ENCODE measurements around the gene NFKBIL1.

NFKBIL1 gene

DNA sequence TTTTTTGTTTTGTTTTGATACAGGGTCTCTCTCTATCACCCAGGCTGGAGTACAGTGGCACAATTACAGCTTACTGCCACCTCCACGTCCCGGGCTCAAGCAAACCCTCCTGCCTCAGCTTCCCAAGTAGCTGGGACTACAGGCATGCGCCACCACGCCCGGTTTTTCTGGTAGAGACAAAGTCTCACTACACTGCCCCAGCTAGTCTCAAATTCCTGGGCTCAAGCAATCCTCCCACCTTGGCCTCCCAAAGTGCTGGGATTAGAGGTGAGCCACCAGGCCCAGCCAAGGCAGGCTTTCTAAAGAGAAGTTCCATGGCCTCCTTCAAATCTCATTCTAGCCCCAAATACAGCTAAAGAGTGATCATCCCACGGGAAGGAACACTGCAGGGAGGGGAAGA, 13.4 kb upstream of the NFKBIL1 start:
- no peak for TF ChIP-seq TEAD4 (IDR thresholded peaks at IDR 0.05)
- no peak for TF ChIP-seq EP300 (IDR thresholded peaks at IDR 0.05; ENCODE audit: borderline replicate concordance)
- TF ChIP-seq RAD21 (IDR thresholded peaks at IDR 0.05; ENCODE audit: low read depth), result no peak
- TF ChIP-seq FOXM1 (IDR thresholded peaks at IDR 0.05; ENCODE audit: borderline replicate concordance, low read depth), result no peak
- TF ChIP-seq, protein P1, sequence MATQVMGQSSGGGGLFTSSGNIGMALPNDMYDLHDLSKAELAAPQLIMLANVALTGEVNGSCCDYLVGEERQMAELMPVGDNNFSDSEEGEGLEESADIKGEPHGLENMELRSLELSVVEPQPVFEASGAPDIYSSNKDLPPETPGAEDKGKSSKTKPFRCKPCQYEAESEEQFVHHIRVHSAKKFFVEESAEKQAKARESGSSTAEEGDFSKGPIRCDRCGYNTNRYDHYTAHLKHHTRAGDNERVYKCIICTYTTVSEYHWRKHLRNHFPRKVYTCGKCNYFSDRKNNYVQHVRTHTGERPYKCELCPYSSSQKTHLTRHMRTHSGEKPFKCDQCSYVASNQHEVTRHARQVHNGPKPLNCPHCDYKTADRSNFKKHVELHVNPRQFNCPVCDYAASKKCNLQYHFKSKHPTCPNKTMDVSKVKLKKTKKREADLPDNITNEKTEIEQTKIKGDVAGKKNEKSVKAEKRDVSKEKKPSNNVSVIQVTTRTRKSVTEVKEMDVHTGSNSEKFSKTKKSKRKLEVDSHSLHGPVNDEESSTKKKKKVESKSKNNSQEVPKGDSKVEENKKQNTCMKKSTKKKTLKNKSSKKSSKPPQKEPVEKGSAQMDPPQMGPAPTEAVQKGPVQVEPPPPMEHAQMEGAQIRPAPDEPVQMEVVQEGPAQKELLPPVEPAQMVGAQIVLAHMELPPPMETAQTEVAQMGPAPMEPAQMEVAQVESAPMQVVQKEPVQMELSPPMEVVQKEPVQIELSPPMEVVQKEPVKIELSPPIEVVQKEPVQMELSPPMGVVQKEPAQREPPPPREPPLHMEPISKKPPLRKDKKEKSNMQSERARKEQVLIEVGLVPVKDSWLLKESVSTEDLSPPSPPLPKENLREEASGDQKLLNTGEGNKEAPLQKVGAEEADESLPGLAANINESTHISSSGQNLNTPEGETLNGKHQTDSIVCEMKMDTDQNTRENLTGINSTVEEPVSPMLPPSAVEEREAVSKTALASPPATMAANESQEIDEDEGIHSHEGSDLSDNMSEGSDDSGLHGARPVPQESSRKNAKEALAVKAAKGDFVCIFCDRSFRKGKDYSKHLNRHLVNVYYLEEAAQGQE (IDR thresholded peaks at IDR 0.05; ENCODE audit: low read depth), result no peak
- TF ChIP-seq CEBPB (IDR thresholded peaks at IDR 0.05), result no peak
- no peak for TF ChIP-seq YY1 (IDR thresholded peaks at IDR 0.05; ENCODE audit: low read depth)
- TF ChIP-seq, protein P2, sequence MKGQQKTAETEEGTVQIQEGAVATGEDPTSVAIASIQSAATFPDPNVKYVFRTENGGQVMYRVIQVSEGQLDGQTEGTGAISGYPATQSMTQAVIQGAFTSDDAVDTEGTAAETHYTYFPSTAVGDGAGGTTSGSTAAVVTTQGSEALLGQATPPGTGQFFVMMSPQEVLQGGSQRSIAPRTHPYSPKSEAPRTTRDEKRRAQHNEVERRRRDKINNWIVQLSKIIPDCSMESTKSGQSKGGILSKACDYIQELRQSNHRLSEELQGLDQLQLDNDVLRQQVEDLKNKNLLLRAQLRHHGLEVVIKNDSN (IDR thresholded peaks at IDR 0.05), result no peak
- TF ChIP-seq, protein P3, sequence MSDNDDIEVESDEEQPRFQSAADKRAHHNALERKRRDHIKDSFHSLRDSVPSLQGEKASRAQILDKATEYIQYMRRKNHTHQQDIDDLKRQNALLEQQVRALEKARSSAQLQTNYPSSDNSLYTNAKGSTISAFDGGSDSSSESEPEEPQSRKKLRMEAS (IDR thresholded peaks at IDR 0.05), result no peak
- TF ChIP-seq NFIC (IDR thresholded peaks at IDR 0.05), result no peak
- no peak for TF ChIP-seq TCF12 (IDR thresholded peaks at IDR 0.05; ENCODE audit: low read depth)
- TF ChIP-seq CREB1 (IDR thresholded peaks at IDR 0.05; ENCODE audit: low read depth), result no peak
- no peak for TF ChIP-seq TAF1 (IDR thresholded peaks at IDR 0.05; ENCODE audit: low read depth)
- TF ChIP-seq EGR1 (IDR thresholded peaks at IDR 0.05), result no peak
- no peak for TF ChIP-seq ZBTB7A (IDR thresholded peaks at IDR 0.05; ENCODE audit: low read depth)

DNA sequence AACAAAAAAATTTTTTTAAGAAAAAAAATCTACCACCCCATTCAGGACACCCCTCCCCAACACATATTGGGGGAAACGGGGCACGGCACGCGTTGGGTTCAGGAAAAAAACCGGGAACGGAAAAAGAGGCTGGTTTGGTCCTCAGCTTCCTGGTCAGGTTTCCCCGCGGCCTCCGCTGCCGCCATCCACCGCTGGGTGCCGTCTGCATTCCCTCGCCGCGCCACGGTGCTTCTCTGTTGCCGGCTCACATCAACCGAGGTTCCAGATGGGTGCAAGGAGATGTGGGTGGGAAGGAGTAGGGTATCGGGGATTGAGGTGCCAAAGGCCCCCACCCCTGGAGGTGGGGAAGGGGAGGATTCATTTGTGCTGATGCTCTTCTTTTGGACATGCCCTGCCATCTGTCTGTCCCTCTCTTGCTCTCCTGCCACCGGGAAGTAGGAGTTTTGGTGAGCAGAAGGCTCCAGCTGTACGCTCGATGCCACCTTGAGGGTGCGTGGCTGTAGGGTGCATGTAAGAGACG, 12.8 kb upstream of the NFKBIL1 start:
- no peak for TF ChIP-seq EP300 (IDR thresholded peaks at IDR 0.05; ENCODE audit: borderline replicate concordance)
- no peak for TF ChIP-seq ZBTB7A (IDR thresholded peaks at IDR 0.05; ENCODE audit: low read depth)
- TF ChIP-seq, protein P1 (IDR thresholded peaks at IDR 0.05; ENCODE audit: low read depth), result no peak
- TF ChIP-seq, protein P2 (IDR thresholded peaks at IDR 0.05), result no peak
- TF ChIP-seq CREB1 (IDR thresholded peaks at IDR 0.05; ENCODE audit: low read depth), result no peak
- TF ChIP-seq RAD21 (IDR thresholded peaks at IDR 0.05; ENCODE audit: low read depth), result no peak
- no peak for TF ChIP-seq NFIC (IDR thresholded peaks at IDR 0.05)
- no peak for TF ChIP-seq TEAD4 (IDR thresholded peaks at IDR 0.05)
- no peak for TF ChIP-seq FOXM1 (IDR thresholded peaks at IDR 0.05; ENCODE audit: borderline replicate concordance, low read depth)
- no peak for TF ChIP-seq TCF12 (IDR thresholded peaks at IDR 0.05; ENCODE audit: low read depth)
- no peak for TF ChIP-seq YY1 (IDR thresholded peaks at IDR 0.05; ENCODE audit: low read depth)
- TF ChIP-seq EGR1 (IDR thresholded peaks at IDR 0.05), result no peak
- no peak for TF ChIP-seq CEBPB (IDR thresholded peaks at IDR 0.05)
- TF ChIP-seq TAF1 (IDR thresholded peaks at IDR 0.05; ENCODE audit: low read depth), result no peak
- TF ChIP-seq, protein P3 (IDR thresholded peaks at IDR 0.05), result no peak

DNA sequence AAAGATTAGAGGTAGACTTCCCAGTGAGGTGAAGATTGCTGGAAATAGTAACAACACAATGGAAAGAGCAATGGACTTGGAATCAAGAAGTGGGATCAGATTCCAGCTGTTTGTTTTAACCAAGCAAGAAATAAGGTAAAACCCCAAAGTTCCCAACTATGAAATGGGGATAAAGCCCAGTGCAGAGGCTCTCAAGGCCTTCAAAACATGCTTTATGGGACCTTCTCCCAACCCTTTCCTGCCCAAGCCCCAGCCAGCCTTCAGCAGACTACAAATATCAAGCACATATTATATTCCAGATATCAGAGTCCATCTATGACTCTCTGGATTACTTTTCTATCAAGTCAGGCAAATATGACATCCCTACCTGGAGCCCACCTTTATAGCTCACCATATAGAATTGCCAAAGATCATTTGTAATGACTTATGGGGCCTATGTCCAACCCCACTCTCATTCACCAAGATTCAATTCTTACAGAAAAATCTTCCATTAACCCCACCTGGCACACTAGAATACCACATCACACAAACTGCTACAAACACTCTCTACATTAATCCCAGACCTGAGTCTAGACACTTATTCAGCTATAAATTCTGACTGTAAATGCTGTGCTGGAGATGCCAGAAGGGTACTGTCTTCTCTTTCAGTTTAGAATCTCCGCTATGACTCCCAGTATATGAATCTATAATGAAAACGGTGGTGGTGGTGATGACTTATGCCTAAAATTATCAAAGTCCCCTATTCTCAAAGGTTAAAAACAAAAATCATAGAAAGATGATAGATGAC, 11.7 kb upstream of the NFKBIL1 start:
- TF ChIP-seq TCF12 (IDR thresholded peaks at IDR 0.05; ENCODE audit: low read depth), result no peak
- TF ChIP-seq, protein P1 (IDR thresholded peaks at IDR 0.05; ENCODE audit: low read depth), result no peak
- no peak for TF ChIP-seq TAF1 (IDR thresholded peaks at IDR 0.05; ENCODE audit: low read depth)
- TF ChIP-seq EP300 (IDR thresholded peaks at IDR 0.05; ENCODE audit: borderline replicate concordance), result no peak
- no peak for TF ChIP-seq TEAD4 (IDR thresholded peaks at IDR 0.05)
- TF ChIP-seq CREB1 (IDR thresholded peaks at IDR 0.05; ENCODE audit: low read depth), result no peak
- no peak for TF ChIP-seq EGR1 (IDR thresholded peaks at IDR 0.05)
- no peak for TF ChIP-seq CEBPB (IDR thresholded peaks at IDR 0.05)
- no peak for TF ChIP-seq RAD21 (IDR thresholded peaks at IDR 0.05; ENCODE audit: low read depth)
- TF ChIP-seq, protein P3 (IDR thresholded peaks at IDR 0.05), result no peak
- TF ChIP-seq NFIC (IDR thresholded peaks at IDR 0.05), result no peak
